ENCODE measurements around the gene TDP2. TPM values are rescaled to one million over a fixed set of nuclear protein-coding genes. Genes with fewer than 3 reads are reported as not detected.
A peak's percentile ranks its signal among the peaks of the same experiment; 100 is the strongest.

The TDP2 gene
- total and polyA plus RNA-seq, 9 of the 15 experiments (the other 6 are each of a cell fraction or from before 2014, with no cell fraction given): 27.7 to 60.1 (median 31.8) TPM

- Histone ChIP-seq H3K9me3 (replicated peaks; ENCODE audit: control insufficient read depth, insufficient read depth, low read depth, low read length) (no peaks in the 10 kb centered on the region), H3K79me2 (ENCODE audit: control insufficient read depth, insufficient read depth, low read length) (peaks cover 1% of the 10 kb centered on the region; the same call in 1 of the 3 replicates), H4K20me1 (replicated peaks; ENCODE audit: control insufficient read depth, insufficient read depth, low read length) (0 out of 2 replicates have a peak, but pooled peaks cover 3% of the 10 kb centered on the region), H3K9me1 (ENCODE audit: control insufficient read depth, insufficient read depth, low read length) (no peaks in the 10 kb centered on the region), H3K27ac (ENCODE audit: extremely low read depth, low read depth, low read length) (no peak overlapping the region), H3K4me3 (no peak overlapping the region), H3K4me1 (replicated peaks in 1 of 2; ENCODE audit: control insufficient read depth in 2 of 2, insufficient read depth in 2 of 2, low read length in 2 of 2) (no peaks in the 10 kb centered on the region), H3K27me3 (ENCODE audit: control insufficient read depth in 2 of 2, insufficient read depth in 2 of 2, low read length in 2 of 2) (no peaks in the 10 kb centered on the region), H3K36me3 (ENCODE audit: control insufficient read depth, insufficient read depth, low read length) (peaks cover 90% of the 10 kb centered on the region), H3K9ac (ENCODE audit: insufficient read depth in 1 of 2, low read depth in 2 of 2, low read length in 2 of 2) (no peak overlapping the region), H3K4me2 (ENCODE audit: insufficient read depth, low read length) (no peak overlapping the region), H2AFZ (ENCODE audit: low read depth, low read length) (no peak overlapping the region)
- FAIRE-seq (no peak), ATAC-seq (no peak), DNase-seq (ENCODE audit: extremely low read depth in 1 of 4, low spot score in 3 of 4) (no peak)
- no TSS peak for BruUV-seq (replicated peaks)
- TF ChIP-seq RBM22 (IDR thresholded peaks at IDR 0.05; ENCODE audit: low read depth, low read length, poor library complexity, severe bottlenecking) (no peak), POLR2G (IDR thresholded peaks at IDR 0.05; ENCODE audit: low read depth, low read length) (peak; percentile 42; the same call in 1 of the 2 replicates), RBFOX2 (IDR thresholded peaks at IDR 0.05; ENCODE audit: low read depth, low read length) (0 out of 2 replicates have a peak, but pooled peaks have one; percentile 16), ETS1 (conservative IDR thresholded peaks at IDR 0.05; ENCODE audit: control insufficient read depth, low read depth, low read length) (no peak), POLR2AphosphoS2 (IDR thresholded peaks at IDR 0.05; ENCODE audit: low read length) (0 out of 2 replicates have a peak, but pooled peaks have one; percentile 35), HNRNPH1 (optimal IDR thresholded peaks at IDR 0.05; ENCODE audit: low read depth, low read length) (peak; percentile 2)
- POLR2A ChIA-PET: interaction anchor here (0.9 to 4.6 kb wide), 5 partner anchors 8 to 119 kb away, joined by 3 to 31 read pairs (median 3); partner anchors contain the start of gene C6orf62
- intact Hi-C loops (cut with micrococcal nuclease) (no loop called here), in situ Hi-C loops (cut with MboI) (no loop called here)
- CTCF ChIA-PET (ENCODE audit: low intra/inter-chr PET ratio): no interaction called here
These were observed 37.8 kb upstream of the TDP2 start for GRCh38 chr6:24704468-24704867.
